HG03439 (cell line): ENCODE data around the gene TWNK.
"Not testable (repeated sequence)": the region's sequence is repeated elsewhere in the genome, so short reads cannot be mapped to it uniquely, and the experiment has no call there.

ENCODE experiments used
- ATAC-seq: cut with Tn5 transposase; IDR thresholded peaks from one replicate; pipeline ENCODE4 v1.9.1; 2021; ENCODE audit warnings: mild to moderate bottlenecking, moderate library complexity; ENCODE audit not compliant: unreplicated experiment

TWNK gene

DNA sequence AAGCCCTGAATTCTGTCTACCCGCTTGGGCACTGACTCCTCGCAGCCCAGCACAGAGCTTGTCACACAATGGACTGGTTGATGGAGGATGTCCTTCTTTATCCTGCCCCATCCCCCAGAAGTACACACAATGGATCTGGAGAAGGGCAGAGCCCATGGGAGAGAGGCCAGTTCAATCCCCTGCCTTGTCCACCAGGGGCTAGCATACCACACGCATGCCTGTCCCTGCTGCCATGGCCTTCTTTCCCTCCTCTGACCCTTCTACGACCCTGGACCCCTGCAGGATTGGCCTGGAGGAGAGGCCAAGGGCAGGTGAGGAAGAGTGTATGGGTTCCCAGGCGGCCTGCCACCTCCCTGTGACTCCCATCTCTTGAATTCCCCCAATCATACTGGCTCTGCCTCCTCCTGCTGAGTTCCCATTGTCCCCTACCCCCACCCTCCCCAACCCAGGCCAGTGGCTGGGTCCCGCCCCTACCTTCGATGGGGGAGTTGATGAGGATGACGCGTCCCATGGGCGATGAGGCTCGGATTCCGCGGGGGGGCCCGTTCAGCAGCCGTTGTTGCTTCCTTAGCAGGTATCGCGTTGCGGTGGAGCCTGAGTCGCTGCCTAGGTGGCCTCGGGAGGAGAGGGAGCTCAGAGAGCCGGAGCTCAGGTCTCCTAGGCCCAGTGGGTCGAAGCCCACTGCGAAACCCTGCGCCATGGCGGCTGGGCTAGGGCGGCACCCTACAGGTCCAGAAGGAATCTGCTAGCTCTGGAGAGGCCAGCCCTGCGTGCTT lies 42.4 kb downstream of the TWNK start:
- ATAC-seq: no peak

GRCh38 chr10:101030496-101031127 lies 43.3 kb downstream of the TWNK start:
- ATAC-seq: no peak

GRCh38 chr10:101031128-101031795 lies 43.9 kb downstream of the TWNK start, which contains the start of the genes PDZD7 and SFXN3:
PDZD7 (minus strand) TSS chr10:101031129; CDS start chr10:101030219, 910 bp downstream.
SFXN3 (plus strand) TSS chr10:101031234; CDS start chr10:101034695, 3,461 bp downstream.
- ATAC-seq: peak; percentile 80

DNA sequence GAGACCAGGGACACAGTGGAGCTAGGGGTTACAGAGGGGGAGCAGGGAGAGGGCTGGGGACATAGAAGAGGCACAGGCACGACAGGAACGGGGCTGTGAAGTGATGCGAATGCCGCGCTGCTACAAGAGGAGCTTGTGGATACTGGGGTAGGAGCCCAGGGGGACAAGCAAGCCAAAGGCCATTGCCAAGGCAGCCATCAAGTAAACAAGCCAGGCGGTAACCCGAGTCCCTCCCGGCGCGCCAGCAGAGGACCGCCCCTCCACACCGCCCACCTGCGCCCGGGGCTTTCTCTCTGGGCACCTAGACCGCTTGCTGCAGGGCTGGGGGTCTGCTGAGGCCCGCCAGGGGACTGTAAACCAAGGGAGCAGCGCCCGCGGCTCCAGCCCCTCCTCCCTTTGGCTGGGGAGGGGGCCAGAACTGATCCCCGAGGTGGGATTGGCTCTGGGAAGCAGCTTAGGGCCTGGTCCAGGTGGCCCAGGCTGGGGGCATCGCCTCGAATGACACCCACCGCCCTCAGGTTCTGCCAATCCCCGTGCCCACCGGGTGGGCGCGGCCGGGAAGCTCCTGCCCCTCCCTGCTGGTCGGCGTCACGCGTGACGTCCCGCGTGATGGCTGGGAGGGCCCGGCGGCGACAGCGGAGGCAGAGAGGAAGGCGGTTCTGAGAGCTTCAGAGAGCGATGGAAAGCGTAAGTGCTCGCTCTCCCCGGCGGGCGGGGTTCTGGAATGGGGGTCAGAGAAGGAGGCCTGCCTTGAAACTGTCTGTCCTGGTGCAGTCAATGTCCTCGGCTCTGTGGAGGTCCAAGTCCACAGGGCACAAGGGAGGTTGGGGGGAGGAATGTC lies 44.7 kb downstream of the TWNK start:
- ATAC-seq: no peak

DNA sequence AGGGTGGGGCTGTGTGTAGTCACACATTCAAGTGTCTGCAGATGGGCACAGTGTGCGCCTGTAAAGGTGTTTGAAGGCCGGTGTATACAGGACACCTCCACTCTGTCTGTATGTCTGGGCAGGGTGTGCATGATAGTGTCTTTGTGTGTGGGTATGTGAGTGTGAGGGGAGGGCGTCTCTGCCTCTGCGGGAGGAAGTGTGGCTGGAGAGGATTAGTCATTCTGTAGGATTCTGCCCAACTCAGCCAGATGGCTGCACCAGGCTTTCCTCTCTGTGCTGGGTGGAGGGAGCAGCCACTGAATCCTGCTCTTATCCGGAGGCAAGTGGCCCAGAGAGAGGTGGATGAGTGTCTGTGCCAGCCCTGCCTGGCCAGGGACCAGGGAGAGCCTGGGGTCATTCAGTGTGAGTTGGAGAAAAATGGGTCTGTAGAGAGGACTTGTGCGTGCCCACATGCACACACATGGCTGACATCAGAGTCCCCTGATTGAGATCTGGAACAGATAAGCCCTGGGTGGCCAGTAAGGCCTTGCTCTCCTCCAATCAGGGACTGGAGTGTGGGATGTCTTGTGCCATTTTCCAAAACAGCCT lies 45.4 kb downstream of the TWNK start:
- no peak for ATAC-seq

DNA sequence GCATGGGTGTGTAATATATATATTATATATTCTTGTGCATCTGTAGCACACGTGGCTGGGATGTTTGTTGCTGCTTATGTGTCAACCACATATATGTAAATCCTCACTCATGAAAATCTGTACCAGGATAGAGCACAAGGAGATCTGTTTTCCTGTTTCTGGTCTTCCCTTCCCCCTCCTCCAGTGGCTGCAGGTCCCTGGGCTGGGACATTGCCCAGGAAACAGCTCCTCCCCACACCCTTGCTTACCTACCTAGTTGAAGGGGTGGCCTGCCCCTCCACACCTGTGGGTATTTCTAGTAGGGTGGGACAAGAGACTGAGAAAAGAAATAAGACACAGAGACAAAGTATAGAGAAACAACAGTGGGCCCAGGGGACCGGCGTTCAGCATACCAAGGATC lies 45.9 kb downstream of the TWNK start:
- no peak for ATAC-seq

GRCh38 chr10:101034404-101034803 lies 47.1 kb downstream of the TWNK start:
- ATAC-seq: not testable (repeated sequence)

DNA sequence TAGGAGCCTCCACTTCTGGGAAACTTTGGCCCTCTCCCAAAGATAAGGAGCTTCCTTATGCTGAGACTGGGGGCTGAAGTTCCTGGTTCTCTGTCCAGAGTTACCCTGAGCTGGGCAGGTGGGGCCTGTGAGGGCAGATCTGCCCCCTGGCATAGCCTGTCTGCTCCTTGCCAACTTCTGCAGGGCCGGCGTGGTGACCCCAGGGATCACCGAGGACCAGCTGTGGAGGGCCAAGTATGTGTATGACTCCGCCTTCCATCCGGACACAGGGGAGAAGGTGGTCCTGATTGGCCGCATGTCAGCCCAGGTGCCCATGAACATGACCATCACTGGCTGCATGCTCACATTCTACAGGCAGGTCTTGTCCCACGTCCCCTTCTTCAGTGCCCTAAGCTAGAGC lies 48.0 kb downstream of the TWNK start:
- ATAC-seq: no peak

- ATAC-seq: no peak
Measured at GRCh38 chr10:101035916-101036702, 48.8 kb downstream of the TWNK start.

DNA sequence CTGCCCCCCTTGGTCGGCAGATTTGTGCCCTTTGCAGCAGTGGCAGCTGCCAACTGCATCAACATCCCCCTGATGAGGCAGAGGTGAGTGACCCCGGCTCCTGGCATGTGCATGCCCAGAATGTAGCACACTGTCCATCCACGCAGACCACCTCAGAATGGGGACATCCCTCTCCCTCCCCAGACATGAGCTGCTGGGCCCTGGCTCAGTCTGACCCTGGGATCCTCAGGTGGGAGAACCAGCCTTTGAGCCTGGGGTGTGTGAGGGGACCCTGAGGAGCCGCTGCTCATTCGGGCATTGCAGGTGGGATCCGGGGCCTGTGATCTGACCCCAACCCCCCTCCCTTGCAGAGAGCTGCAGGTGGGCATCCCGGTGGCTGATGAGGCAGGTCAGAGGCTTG lies 49.4 kb downstream of the TWNK start:
- ATAC-seq: no peak

DNA sequence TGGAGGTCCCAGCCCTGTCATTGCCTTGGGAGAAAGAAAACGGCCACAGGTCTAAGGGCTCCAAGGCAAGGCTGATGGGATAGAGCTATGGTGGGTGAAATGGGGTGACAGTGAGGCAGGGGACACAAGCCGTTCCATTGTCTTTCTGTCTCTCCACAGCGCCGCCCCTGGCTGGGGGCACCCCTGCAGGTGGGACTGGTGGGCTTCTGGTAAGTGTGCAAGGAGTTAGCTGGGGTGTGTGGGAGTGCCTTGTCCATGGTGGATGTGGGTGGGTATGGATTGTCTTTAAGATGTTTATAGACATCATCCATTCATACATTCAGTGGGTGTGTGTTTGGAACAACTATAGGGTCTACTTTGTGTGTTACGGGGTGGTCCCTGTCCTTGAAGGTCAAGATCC lies 51.1 kb downstream of the TWNK start:
- ATAC-seq: no peak

GRCh38 chr10:101040061-101040460 lies 52.7 kb downstream of the TWNK start:
- no peak for ATAC-seq

GRCh38 chr10:101040851-101041250 lies 53.5 kb downstream of the TWNK start:
- no peak for ATAC-seq

GRCh38 chr10:101041252-101041761 lies 54.0 kb downstream of the TWNK start:
- peak; percentile 52 for ATAC-seq

- ATAC-seq: no peak
Measured at GRCh38 chr10:101042118-101042517, 54.8 kb downstream of the TWNK start.

DNA sequence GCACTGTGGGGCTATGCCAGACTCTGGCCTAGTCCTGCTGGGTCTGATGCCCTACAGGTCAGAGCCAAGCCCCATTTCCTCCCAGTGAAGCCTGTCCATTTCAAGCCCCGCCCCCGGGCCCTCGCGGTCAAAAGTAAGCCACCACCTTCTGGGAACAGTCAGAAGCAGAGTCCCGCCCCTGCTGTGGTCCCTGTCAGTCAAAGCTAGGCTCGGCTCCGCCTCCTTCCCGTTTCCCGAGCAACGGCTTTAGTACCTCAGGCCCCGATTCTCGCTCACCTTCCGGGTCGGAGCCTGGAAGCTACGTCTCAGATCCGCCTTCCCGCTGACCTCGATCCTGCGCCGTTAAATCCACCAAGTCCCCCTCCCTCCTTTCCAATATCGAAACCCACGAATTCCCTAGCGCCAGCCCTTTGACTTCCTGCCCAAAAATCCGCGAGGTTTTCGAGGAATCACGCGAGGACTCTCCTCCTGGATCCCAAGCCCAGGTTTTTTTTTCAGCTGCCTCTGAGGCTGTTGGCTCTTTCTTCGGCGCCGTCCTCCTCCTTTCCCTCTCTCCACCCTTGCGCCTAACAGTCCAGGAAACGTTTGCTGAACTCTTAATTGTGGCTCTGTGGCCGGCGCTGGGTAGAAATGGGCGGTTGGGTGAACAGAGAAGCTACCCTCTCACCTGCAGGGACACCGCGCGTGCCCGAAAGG lies 55.5 kb downstream of the TWNK start:
- peak; percentile 94 for ATAC-seq

DNA sequence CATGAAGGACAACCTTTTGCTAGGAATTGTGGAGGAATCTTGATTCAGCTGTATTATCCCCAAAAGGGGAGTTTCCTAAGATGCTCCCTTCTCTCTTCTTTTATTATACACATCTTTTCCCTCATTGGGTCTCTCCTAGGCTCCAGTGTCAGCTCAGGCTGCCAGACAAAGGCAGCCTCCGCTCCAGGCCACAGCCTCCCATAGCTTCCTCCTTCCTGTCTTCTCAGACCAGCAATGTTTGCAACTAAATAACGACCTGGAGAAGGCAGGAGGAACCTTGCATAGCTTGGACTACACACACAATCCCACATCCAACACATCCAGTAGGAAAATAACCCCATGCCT lies 56.0 kb downstream of the TWNK start:
- no peak for ATAC-seq
